ENCODE results near the gene PRIM2.
"Not testable (repeated sequence)": the region's sequence is repeated elsewhere in the genome, so short reads cannot be mapped to it uniquely, and the experiment has no call there.

PRIM2 gene

DNA sequence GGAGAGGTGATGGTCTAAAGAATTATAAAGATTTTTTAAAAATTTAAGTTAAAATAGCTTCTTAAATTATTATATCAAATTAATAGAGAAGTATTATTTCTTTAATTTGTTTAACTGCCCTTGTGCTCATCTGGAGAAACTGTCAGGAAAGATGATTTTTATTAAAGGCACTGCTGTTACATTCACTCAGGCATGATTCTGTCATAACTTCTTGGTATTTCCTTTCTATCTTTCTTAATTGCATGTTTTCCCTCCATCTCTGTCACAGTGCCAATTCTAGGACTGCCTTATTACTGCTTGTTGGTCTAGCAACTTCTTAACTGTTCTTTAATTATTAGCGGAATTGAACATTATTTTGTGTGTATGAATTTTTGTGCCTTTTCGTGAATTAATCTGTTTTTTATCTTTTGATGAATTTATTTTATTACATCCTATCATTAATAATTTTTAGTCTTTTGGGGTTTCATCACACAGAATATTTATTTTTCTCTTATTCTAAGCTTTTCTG, 47.7 kb downstream of the PRIM2 start:
- DNase-seq (ENCODE audit: low read depth in 2 of 2) = not testable (repeated sequence)

DNA sequence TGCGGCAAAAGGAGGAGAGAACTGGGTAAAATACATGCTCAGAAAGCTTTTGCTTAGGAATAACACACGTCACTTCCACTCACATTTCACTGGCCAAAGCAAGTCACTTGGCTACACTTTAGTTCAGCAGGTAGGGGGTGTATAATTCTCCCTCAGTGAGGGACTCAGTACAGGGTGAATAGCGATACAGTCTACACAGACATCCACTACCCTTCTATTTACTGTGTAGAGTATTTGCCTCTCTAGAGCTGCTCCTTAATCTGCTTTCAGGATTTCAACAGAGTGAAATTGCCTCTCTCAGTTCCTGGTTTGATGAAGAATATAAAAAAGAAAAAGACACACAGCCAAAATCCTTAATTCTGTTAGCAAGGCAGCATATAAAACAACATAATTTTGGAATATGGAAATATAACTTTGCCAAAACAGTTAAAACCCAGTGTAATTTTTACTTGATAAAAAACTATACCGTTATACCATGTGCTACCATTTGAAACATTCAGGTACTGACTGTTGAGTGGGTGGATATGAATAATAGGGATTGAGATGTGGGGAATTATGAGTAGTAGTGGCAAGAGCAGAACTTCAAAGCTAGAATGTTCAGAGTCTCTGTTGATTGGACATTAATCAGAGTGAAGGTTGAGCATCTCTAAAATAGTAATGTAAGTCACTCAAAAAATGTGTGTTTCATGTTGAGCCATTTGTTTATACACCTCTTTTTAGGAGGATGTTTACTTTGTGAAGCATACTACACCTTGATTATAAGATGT, 51.7 kb downstream of the PRIM2 start:
- not testable (repeated sequence) for DNase-seq (ENCODE audit: low read depth in 2 of 2)

DNA sequence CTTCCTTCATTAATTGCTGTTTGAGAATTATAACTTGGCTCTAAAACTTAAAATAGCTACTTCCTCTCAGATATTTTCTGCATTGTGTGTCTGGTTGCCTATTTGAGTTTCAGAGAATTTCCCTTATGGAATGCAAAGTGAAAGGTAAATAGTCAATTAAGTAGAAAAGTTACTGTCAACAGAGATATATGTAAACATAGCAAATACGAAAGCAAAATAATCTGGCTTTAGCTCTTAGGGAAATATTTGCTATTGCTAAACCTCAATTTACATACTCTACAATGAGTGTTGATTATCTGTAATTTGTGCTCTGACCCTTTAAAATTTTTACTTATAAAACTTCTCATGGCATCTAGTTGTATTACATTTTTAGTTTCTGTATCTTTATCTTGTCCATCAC, 54.3 kb downstream of the PRIM2 start:
- not testable (repeated sequence) for DNase-seq (ENCODE audit: low read depth in 2 of 2)

DNA sequence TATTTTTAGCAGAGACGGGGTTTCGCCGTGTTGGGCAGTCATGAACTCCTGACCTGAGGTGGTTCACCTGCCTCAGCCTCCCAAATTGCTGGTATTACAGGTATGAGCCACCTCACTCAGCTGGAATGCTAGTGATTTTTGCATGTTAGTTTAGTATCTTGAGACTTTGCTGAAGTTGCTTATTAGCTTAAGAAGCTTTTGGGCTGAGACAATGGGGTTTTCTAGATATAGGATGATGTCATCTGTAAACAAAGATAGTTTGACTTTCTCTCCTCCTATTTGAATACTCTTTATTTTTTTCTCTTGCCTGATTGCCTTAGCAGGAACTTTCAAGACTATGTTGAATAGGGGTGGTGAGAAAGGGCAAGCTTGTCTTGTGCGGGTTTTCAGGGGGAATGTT, 57.3 kb downstream of the PRIM2 start:
- DNase-seq (ENCODE audit: low read depth in 2 of 2) = not testable (repeated sequence)

DNA sequence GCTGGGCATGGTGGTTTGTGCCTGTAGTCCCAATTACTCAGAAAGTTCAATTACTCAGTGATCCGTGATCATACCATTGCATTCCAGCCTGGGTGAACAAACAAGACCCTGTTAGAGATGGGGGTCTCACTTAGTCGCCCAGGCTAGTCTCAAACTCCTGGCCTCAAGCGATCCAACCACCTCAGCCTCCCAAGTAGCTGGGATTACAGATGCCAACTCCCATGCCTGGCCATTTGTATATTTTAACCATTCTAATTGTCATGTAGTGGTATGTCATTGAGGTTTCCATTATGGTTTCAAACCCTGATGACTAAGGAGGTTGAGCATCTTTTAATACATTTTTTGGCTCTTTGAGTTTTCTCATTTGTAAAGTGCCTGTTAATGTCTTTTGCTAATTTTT, 58.7 kb downstream of the PRIM2 start:
- not testable (repeated sequence) for DNase-seq (ENCODE audit: low read depth in 2 of 2)

DNA sequence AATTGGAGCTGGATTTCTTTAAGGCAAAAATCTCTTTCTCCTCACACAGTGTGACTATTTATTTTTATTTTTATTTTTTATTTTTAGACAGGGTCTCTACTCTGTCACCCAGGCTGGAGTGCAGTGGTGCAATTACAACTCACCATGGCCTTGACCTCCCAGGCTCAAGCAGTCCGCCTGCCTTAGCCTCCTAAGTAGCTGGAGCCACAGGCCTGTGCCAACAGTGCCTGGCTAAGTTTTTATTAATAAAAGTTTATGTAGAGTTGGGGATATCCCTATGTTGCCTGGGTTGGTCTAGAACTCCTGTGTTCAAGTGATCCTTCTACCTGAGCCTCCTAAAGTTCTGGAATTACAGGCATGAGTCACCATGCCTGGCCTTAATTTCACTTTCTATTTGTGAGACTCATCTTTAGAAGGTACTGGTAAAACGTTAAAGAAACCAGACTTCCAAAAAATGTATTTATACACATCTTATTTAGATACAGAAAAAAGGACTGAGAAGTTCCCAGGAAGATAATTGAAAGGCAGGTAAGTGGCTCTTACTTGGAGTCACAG, 71.7 kb downstream of the PRIM2 start:
- DNase-seq (ENCODE audit: low read depth in 2 of 2) = not testable (repeated sequence)

DNA sequence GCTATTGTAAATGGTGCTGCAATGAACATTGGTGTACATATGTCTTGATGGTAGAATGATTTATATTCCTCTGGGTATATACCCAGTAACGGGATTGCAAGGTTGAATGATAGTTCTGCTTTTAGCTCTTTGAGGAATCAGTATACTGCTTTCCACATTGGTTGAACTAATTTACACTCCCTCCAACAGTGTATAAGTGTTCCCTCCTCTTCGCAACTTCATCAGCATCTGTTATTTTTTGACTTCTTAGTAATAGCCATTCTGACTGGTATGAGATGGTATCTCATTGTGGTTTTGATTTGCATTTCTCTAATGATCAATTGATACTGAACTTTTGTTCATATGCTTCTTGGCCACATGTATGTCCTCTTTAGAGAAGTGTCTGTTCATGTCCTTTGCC, 73.4 kb downstream of the PRIM2 start:
- DNase-seq (ENCODE audit: low read depth in 2 of 2) = not testable (repeated sequence)

DNA sequence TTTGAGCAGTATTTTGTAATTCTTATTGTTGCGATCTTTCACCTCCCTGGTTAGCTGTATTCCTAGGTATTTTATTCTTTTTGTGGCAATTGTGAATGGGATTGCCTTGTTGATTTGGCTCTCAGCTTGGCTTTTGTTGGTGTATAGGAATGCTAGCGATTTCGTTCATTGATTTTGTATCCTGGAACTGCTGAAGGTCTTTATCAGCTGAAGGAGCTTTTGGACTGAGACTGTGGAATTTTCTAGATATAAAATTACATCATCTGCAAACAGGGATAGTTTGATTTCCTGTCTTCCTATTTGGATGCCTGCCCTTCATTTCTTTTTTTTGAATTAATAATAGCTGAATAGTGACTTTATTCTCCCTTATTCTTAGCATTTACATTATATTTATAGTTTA, 74.6 kb downstream of the PRIM2 start:
- DNase-seq (ENCODE audit: low read depth in 2 of 2) = not testable (repeated sequence)

DNA sequence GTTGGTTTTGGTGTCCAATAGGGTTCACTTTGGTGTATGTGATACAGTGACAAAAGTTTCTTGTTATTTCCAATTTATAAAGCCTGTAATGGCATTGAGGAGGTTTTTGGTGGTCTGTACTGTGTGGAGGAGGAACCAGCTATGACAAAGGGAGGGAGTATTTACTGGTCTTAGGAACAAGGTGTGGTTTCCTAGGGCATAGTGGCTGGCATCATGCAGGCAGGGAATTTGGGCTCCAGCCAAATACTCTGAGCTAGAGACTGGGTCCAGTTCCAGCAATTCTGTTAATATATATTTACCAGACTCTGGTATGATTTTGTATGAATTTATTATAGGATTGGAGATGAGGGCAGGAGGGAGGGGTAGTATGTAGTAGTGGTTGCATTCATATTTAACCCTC, 101.9 kb downstream of the PRIM2 start:
- DNase-seq (ENCODE audit: low read depth in 2 of 2) = not testable (repeated sequence)

DNA sequence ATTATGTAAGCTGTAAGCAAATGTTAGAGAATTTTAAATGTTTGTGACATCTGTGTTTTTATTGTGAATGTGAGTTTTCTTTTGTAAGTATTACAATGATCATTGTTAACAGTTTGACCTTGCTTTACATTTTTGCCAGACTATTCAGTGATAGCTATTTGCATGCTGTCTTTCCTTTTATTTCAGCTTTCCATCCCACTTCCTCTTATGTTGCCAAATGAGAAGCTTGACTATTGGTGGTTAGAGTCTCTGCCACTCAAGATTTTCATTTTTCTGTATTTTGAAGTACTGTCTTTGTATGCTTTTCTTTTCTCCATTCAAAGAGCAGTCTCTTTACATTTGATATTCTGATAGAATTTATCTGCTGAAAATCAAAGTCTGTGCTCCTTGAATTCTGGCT, 104.1 kb downstream of the PRIM2 start:
- no peak for DNase-seq (ENCODE audit: low read depth in 2 of 2)

DNA sequence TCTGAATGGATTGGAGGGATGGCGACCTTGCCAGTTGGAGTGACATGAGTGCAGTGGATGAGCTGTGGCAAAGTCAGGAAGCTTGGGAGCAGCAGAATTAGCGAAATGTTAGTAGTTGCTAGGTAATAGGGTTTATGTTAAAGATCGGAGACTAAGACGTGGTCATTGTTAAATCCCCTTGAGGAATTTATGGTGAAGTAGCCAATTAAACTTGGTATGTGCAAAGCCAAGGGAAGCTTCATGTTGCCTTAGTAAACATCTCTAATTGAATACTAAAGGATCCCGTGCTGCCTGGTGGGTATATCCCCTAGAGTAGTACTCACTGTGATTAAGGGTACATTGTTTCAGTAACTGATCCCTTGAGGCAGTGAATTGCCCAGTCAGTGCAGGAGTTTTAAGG, 106.0 kb downstream of the PRIM2 start:
- DNase-seq (ENCODE audit: low read depth in 2 of 2) = no peak

DNA sequence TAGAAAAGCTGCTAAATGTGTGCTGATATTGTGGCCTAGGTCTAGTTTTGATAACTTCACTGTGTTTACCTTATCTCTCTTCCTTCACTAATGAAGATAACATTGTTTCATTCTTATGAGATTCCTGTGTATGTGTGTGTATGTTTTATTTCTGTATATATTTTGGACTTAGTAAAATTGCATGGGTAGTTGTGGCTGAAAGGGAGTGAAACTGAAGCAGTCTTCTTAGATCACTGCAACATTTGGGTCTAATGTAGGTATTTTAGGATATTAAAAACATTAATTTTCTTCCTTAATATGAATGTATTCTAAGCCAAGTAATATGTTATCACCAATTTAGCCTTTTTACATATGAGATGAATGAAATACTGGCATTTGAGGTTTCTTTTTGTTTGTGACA, 114.3 kb downstream of the PRIM2 start:
- DNase-seq (ENCODE audit: low read depth in 2 of 2) = not testable (repeated sequence)

DNA sequence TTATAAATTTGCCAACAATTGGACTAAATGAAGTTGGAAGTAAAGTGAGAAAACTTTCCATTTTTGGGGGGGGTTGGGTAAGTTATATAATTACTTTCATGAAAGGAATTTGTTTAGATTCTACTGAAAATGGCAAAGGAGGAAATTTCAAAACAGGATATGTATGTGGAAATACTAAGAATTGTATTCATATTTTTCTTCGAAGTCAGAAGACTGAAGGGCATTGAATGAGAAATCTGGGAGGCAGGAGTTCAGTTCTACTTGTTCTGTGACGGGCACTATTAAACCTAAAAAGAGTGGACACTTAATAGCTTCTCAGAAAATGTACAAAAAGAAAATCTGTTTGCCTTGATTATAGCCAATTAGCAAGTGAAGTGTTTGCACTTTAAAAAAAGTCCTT, 114.7 kb downstream of the PRIM2 start:
- no peak for DNase-seq (ENCODE audit: low read depth in 2 of 2)

DNA sequence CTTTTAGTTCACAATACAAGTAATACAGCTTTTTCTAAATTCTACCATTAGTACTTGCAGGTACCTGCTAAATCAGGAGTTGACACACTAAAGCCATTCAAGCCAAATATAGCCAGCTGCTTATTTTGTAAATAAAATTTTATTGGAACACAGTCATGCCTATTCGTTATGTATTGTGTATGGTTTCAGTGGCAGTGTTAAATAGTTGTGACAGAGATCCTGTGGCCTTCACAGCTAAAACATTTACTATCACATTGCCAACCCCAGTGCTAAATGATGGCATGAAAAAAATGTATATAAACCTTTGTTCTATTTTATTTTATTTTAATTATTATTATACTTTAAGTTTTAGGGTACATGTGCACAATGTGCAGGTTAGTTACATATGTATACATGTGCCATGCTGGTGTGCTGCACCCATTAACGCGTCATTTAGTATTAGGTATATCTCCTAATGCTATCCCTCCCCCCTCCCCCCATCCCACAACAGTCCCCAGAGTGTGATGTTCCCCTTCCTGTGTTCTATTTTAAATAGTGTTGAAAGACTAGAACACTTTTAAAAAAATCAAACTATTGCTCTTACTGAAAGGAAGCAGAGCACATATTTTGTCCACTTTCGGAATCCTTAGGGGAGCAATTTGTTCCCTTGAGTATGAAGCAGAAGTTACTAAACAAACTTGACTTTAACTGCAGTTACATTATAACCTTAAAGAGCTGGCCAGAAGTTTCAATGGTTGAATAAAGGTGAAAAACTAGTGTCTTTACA, 115.7 kb downstream of the PRIM2 start:
- DNase-seq (ENCODE audit: low read depth in 2 of 2) = no peak

DNA sequence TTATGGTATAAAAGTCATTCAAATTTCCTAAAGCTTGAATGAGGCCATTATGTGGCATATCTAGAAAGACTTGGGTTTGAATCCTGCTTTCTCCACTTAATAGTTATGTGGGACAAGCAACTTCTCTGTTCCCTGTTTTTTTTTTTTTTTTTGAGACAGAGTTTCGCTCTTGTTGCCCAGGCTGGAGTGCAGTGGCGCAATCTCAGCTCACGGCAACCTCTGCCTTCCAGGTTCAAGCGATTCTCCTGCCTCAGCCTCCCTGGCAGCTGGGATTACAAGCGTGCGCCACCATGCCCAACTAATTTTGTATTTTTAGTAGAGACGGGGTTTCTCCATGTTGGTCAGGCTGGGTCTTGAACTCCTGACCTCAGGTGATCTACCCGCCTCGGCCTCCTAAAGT, 116.4 kb downstream of the PRIM2 start:
- not testable (repeated sequence) for DNase-seq (ENCODE audit: low read depth in 2 of 2)

DNA sequence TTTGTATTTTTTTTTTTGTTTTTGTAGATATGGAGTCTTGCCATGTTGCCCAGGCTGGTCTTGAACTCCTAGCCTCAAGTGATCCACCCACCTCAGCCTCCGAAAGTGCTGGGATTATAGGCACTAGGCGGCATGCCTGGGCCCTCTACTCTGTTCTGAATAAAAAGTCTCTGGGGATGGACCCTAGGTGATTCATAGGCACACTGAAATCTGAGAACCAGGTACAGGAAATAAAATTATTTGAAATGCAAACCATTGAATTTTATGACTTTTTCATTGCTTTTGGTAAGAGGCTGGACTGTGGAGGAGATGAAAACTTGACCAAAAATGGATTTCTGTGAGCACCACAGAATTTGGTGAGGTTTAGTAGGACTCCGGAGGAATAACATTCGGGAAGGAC, 117.5 kb downstream of the PRIM2 start:
- DNase-seq (ENCODE audit: low read depth in 2 of 2) = no peak

DNA sequence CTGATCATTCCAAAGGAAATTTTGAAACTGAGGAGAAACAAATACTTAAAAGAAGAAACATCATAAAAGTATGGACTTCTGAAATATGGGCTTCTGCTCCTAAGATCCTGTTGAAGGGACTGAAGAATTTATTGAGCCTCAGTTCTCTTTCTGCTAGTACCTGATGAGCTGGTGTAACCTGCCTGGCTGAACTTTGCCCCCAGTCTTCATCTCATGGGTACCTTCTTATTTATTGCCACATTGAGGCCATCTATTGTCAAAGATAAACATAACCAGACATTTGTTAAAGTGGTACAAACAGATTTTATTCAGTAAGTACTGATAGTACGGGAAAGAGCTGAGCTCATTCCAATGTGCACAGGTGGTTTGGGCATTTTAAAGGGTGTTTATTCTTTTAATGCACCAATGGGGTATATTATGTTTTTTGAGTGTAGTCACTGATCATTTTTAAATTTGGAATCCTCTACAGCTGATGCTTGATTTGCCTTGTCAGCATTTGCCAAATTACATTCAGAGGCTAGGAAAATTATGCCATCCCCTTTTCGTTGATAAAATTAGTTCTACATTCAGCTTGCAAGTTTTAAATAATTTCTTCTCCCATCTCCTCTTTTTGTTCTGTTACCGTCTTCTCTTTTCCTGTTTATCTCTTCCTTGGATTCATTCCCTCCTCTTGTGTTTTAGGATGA, 118.2 kb downstream of the PRIM2 start:
- DNase-seq (ENCODE audit: low read depth in 2 of 2) = no peak

DNA sequence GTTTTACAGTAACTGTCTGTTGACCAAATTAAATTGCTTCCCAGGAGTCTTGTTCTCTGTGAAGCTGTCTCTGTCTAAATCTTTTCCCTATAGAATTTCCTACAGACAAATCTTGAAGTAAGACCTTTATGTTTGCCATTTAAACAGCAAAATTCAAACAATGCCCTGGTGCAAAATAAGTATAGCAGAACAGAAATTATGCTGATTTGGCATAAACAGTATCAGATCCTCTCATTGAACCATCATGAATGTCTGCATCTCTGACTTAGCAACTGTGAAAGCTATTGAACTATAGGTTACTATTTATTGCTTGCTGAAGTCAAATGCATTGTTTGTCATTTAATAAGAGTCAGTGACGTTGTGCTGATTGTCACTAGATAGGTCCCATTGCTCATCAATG, 123.3 kb downstream of the PRIM2 start:
- not testable (repeated sequence) for DNase-seq (ENCODE audit: low read depth in 2 of 2)

DNA sequence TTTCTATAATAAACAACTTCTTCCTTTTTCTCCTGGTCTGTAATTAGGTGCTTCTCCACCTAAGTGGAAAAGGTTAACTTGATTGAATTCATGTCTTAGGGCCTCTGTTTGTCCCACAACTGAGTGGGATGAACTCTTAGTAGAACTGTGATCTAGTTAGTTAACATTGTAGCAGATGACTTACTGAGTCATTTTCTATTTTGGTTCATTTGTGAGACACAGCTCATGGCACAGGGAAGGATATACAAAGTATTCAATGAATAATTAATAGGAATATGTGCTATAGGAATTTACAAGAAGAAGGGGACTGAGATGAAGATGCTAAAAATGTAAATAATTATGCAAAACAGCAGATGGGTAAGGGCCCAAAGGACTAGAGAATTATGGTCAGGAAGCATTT, 124.7 kb downstream of the PRIM2 start:
- not testable (repeated sequence) for DNase-seq (ENCODE audit: low read depth in 2 of 2)

DNA sequence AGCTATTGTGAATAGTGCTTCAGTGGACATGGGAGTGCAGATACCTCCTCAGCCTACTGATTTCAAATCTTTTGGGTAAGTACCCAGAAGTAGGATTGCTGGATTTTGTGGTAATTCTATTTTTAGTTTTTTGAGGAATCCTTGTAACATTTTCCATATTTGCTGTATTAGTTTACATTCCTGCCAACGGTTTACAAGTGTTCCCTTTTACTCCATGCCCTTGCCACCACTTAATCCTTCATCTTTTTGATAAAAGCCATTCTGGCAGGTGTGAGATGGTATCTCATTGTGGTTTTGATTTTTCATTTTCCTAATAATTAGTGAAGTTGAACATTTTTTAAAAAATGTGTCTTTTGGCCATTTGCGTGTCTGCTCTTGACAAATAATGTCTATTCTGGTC, 125.8 kb downstream of the PRIM2 start:
- not testable (repeated sequence) for DNase-seq (ENCODE audit: low read depth in 2 of 2)

DNA sequence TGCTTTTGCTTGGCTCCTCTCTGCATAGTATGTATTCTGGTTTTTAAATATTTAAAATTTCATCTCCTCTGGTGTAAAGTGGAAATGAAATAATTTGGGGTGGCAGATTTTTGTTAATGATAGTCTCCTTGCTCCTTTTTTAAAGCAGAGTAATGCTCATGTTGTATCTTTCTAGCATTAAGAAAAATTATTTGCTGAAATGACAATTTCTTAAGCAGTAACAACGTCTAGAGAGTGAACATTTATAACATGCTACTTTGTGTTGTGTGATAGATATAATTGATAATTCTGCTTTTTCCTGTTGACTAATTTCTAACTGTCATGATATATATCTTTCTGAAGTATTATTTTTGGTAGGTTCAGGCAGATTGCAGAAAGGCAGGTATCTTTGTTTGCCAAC, 127.4 kb downstream of the PRIM2 start:
- DNase-seq (ENCODE audit: low read depth in 2 of 2) = not testable (repeated sequence)

DNA sequence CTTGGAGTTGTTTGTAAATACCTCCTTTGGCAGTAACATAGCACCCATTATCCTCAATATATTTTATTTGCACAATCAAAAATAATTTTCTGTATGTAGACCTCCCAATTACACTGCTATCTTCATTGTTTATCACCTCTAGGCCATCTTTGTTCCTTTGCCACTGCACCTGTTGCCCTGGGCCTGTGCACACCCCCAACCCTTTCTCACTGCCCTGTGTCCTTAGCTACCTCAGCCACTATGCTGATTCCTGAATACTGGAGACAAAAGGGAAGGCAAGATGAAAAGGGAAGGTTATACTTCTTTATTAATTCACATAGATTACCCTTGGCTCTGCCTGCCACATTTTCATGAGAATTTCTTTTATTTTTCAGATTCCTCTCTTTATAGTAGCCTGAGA, 127.9 kb downstream of the PRIM2 start:
- DNase-seq (ENCODE audit: low read depth in 2 of 2) = not testable (repeated sequence)
